ENCODE measurements around the gene DHX58.

- TF ChIP-seq, protein P1, sequence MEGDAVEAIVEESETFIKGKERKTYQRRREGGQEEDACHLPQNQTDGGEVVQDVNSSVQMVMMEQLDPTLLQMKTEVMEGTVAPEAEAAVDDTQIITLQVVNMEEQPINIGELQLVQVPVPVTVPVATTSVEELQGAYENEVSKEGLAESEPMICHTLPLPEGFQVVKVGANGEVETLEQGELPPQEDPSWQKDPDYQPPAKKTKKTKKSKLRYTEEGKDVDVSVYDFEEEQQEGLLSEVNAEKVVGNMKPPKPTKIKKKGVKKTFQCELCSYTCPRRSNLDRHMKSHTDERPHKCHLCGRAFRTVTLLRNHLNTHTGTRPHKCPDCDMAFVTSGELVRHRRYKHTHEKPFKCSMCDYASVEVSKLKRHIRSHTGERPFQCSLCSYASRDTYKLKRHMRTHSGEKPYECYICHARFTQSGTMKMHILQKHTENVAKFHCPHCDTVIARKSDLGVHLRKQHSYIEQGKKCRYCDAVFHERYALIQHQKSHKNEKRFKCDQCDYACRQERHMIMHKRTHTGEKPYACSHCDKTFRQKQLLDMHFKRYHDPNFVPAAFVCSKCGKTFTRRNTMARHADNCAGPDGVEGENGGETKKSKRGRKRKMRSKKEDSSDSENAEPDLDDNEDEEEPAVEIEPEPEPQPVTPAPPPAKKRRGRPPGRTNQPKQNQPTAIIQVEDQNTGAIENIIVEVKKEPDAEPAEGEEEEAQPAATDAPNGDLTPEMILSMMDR (IDR thresholded peaks at IDR 0.05; ENCODE audit: insufficient read depth, low read length), result no peak
- TF ChIP-seq GABPA (IDR thresholded peaks at IDR 0.05; ENCODE audit: low read depth), result no peak
- TF ChIP-seq POLR2AphosphoS5 (IDR thresholded peaks at IDR 0.05; ENCODE audit: low read depth), result no peak
- TF ChIP-seq, protein P2, sequence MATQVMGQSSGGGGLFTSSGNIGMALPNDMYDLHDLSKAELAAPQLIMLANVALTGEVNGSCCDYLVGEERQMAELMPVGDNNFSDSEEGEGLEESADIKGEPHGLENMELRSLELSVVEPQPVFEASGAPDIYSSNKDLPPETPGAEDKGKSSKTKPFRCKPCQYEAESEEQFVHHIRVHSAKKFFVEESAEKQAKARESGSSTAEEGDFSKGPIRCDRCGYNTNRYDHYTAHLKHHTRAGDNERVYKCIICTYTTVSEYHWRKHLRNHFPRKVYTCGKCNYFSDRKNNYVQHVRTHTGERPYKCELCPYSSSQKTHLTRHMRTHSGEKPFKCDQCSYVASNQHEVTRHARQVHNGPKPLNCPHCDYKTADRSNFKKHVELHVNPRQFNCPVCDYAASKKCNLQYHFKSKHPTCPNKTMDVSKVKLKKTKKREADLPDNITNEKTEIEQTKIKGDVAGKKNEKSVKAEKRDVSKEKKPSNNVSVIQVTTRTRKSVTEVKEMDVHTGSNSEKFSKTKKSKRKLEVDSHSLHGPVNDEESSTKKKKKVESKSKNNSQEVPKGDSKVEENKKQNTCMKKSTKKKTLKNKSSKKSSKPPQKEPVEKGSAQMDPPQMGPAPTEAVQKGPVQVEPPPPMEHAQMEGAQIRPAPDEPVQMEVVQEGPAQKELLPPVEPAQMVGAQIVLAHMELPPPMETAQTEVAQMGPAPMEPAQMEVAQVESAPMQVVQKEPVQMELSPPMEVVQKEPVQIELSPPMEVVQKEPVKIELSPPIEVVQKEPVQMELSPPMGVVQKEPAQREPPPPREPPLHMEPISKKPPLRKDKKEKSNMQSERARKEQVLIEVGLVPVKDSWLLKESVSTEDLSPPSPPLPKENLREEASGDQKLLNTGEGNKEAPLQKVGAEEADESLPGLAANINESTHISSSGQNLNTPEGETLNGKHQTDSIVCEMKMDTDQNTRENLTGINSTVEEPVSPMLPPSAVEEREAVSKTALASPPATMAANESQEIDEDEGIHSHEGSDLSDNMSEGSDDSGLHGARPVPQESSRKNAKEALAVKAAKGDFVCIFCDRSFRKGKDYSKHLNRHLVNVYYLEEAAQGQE (IDR thresholded peaks at IDR 0.05; ENCODE audit: insufficient replicate concordance, low read depth), result no peak
- TF ChIP-seq SPI1 (IDR thresholded peaks at IDR 0.05; ENCODE audit: borderline replicate concordance, low read depth), result no peak
Measured at GRCh38 chr17:42127414-42127813, 14.9 kb upstream of the DHX58 start.

All from HL-60 (cell line).